WTC11 (cell line): Measurements from ENCODE around the gene FGF21. TPM values are rescaled to one million over a fixed set of nuclear protein-coding genes. Genes with fewer than 3 reads are reported as not detected.
A peak's percentile ranks its signal among the peaks of the same experiment; 100 is the strongest.

Experiments
- CBFB ChIP-seq: sonication (generic); formaldehyde crosslinking; IDR thresholded peaks from 2 replicates; pipeline ENCODE4 v1.8.1; 2022; ENCODE audit warnings: mild to moderate bottlenecking, low read depth, missing genetic modification reagents
- ESRRA ChIP-seq: sonication (generic); formaldehyde crosslinking; IDR thresholded peaks from 2 replicates; pipeline ENCODE4 v1.8.1; 2022; ENCODE audit warnings: mild to moderate bottlenecking, missing genetic modification reagents, borderline replicate concordance
- ETV6 ChIP-seq: sonication (generic); formaldehyde crosslinking; IDR thresholded peaks from 2 replicates; pipeline ENCODE4 v1.8.1; 2022; ENCODE audit warnings: mild to moderate bottlenecking, missing genetic modification reagents
- FOXJ3 ChIP-seq: sonication (generic); formaldehyde crosslinking; IDR thresholded peaks from 2 replicates; pipeline ENCODE4 v1.9.0; 2021; ENCODE audit warnings: missing genetic modification reagents, mild to moderate bottlenecking, borderline replicate concordance
- FOXK1 ChIP-seq: sonication (generic); formaldehyde crosslinking; IDR thresholded peaks from 2 replicates; pipeline ENCODE4 v1.8.0; 2022; ENCODE audit warnings: mild to moderate bottlenecking, moderate library complexity, missing genetic modification reagents
- GTF2I ChIP-seq: fragments of 250-450 bp; sonication (Bioruptor Pico); conservative IDR thresholded peaks from 2 replicates; pipeline ENCODE4 v1.4.0; 2021; ENCODE audit warnings: mild to moderate bottlenecking
- MXD4 ChIP-seq: fragments of 250-450 bp; sonication (Bioruptor Pico); IDR thresholded peaks from 2 replicates; pipeline ENCODE4 v1.8.0; 2021; ENCODE audit warnings: mild to moderate bottlenecking, moderate library complexity, borderline replicate concordance
- MYBL2 ChIP-seq: sonication (generic); formaldehyde crosslinking; IDR thresholded peaks from 2 replicates; pipeline ENCODE4 v1.8.1; 2023; ENCODE audit warnings: mild to moderate bottlenecking, moderate library complexity, missing genetic modification reagents
- NFYB ChIP-seq: sonication (generic); formaldehyde crosslinking; conservative IDR thresholded peaks from 2 replicates; pipeline ENCODE4 v1.8.0; 2022; ENCODE audit warnings: low read depth, missing genetic modification reagents
- NR1H2 ChIP-seq: sonication (generic); formaldehyde crosslinking; IDR thresholded peaks from 2 replicates; pipeline ENCODE4 v1.9.0; 2021; ENCODE audit warnings: mild to moderate bottlenecking, moderate library complexity, missing genetic modification reagents
- NR2C2 ChIP-seq: sonication (generic); formaldehyde crosslinking; IDR thresholded peaks from 2 replicates; pipeline ENCODE4 v1.8.0; 2022; ENCODE audit warnings: mild to moderate bottlenecking, missing genetic modification reagents
- NR3C1 ChIP-seq: sonication (generic); formaldehyde crosslinking; conservative IDR thresholded peaks from 2 replicates; pipeline ENCODE4 v1.8.1; 2023; ENCODE audit warnings: low read depth, mild to moderate bottlenecking, missing genetic modification reagents
- OVOL2 ChIP-seq: fragments of 250-450 bp; sonication (Bioruptor Pico); IDR thresholded peaks from 2 replicates; pipeline ENCODE4 v1.9.0; 2021; ENCODE audit warnings: mild to moderate bottlenecking, borderline replicate concordance
- RORB ChIP-seq: fragments of 250-450 bp; sonication (Bioruptor Pico); IDR thresholded peaks from 2 replicates; pipeline ENCODE4 v1.9.0; 2021; ENCODE audit warnings: mild to moderate bottlenecking
- TEAD1 ChIP-seq: sonication (generic); formaldehyde crosslinking; IDR thresholded peaks from 2 replicates; pipeline ENCODE4 v1.8.0; 2022; ENCODE audit warnings: mild to moderate bottlenecking, missing genetic modification reagents
- TEAD4 ChIP-seq: sonication (generic); formaldehyde crosslinking; IDR thresholded peaks from 2 replicates; pipeline ENCODE4 v1.8.0; 2022; ENCODE audit warnings: mild to moderate bottlenecking, missing genetic modification reagents
- ZNF396 ChIP-seq: fragments of 250-450 bp; sonication (Bioruptor Pico); IDR thresholded peaks from 2 replicates; pipeline ENCODE4 v1.8.0; 2021; ENCODE audit warnings: mild to moderate bottlenecking, moderate library complexity, borderline replicate concordance
- ZNF671 ChIP-seq: fragments of 250-450 bp; sonication (Bioruptor Pico); IDR thresholded peaks from 2 replicates; pipeline ENCODE4 v1.8.0; 2021; ENCODE audit warnings: mild to moderate bottlenecking
- total RNA-seq: library from RNA; stranded (reverse); gene quantifications from 3 replicates; pipeline ENCODE4 v1.2.3, GENCODE V29; 2021
- TF ChIP-seq, protein P1 (sequence below): fragments of 250-450 bp; sonication (Bioruptor Pico); IDR thresholded peaks from 2 replicates; pipeline ENCODE4 v1.9.0; 2021; ENCODE audit warnings: mild to moderate bottlenecking, borderline replicate concordance
- TF ChIP-seq, protein P2 (sequence below): sonication (generic); formaldehyde crosslinking; IDR thresholded peaks from 2 replicates; pipeline ENCODE4 v1.8.0; 2023; ENCODE audit warnings: mild to moderate bottlenecking, missing genetic modification reagents
- TF ChIP-seq, protein P3 (sequence below): sonication (generic); formaldehyde crosslinking; IDR thresholded peaks from 2 replicates; pipeline ENCODE4 v1.8.0; 2022; ENCODE audit warnings: mild to moderate bottlenecking, missing genetic modification reagents
- TF ChIP-seq, protein P4 (sequence below): fragments of 250-450 bp; sonication (Bioruptor Pico); conservative IDR thresholded peaks from 2 replicates; pipeline ENCODE4 v1.9.0; 2021; ENCODE audit warnings: mild to moderate bottlenecking
- TF ChIP-seq, protein P5 (sequence below): sonication (generic); formaldehyde crosslinking; IDR thresholded peaks from 2 replicates; pipeline ENCODE4 v1.8.1; 2023; ENCODE audit warnings: mild to moderate bottlenecking, moderate library complexity, missing genetic modification reagents
- TF ChIP-seq, protein P6 (sequence below): sonication (generic); formaldehyde crosslinking; IDR thresholded peaks from 2 replicates; pipeline ENCODE4 v1.8.1; 2022; ENCODE audit warnings: low read depth, mild to moderate bottlenecking, moderate library complexity, missing genetic modification reagents, borderline replicate concordance
- TF ChIP-seq, protein P7 (sequence below): sonication (generic); formaldehyde crosslinking; IDR thresholded peaks from 2 replicates; pipeline ENCODE4 v1.8.0; 2022; ENCODE audit warnings: mild to moderate bottlenecking, missing genetic modification reagents
- TF ChIP-seq, protein P8 (sequence below): fragments of 250-450 bp; sonication (Bioruptor Pico); IDR thresholded peaks from 2 replicates; pipeline ENCODE4 v2.1.2; 2022; ENCODE audit warnings: mild to moderate bottlenecking, moderate library complexity

Gene FGF21
- total RNA-seq, 1 experiment from 2014 or later: 0.26 TPM

DNA sequence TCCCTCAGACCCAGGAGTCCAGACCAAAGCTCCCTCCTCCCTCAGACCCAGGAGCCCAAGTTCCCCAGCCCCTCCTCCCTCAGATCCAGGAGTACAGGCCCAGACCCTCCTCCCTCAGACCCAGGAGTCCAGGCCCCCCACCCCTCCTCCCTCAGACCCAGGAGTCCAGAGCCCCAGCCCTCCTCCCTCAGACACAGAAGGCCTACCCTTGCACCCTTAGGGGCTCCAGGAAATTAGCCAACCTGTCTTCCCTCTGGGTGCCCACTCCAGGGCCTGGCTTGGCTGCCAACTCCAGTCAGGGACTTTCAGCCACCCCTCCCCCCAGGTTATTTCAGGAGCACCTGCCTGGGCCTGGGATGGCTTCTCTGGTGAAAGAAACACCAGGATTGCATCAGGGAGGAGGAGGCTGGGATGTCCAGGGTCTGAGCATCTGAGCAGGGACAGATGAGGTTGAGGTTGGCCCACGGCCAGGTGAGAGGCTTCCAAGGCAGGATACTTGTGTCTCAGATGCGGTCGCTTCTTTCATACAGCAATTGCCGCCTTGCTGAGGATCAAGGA lies at the start of gene FGF21 (continued):
- TF ChIP-seq, protein P1, sequence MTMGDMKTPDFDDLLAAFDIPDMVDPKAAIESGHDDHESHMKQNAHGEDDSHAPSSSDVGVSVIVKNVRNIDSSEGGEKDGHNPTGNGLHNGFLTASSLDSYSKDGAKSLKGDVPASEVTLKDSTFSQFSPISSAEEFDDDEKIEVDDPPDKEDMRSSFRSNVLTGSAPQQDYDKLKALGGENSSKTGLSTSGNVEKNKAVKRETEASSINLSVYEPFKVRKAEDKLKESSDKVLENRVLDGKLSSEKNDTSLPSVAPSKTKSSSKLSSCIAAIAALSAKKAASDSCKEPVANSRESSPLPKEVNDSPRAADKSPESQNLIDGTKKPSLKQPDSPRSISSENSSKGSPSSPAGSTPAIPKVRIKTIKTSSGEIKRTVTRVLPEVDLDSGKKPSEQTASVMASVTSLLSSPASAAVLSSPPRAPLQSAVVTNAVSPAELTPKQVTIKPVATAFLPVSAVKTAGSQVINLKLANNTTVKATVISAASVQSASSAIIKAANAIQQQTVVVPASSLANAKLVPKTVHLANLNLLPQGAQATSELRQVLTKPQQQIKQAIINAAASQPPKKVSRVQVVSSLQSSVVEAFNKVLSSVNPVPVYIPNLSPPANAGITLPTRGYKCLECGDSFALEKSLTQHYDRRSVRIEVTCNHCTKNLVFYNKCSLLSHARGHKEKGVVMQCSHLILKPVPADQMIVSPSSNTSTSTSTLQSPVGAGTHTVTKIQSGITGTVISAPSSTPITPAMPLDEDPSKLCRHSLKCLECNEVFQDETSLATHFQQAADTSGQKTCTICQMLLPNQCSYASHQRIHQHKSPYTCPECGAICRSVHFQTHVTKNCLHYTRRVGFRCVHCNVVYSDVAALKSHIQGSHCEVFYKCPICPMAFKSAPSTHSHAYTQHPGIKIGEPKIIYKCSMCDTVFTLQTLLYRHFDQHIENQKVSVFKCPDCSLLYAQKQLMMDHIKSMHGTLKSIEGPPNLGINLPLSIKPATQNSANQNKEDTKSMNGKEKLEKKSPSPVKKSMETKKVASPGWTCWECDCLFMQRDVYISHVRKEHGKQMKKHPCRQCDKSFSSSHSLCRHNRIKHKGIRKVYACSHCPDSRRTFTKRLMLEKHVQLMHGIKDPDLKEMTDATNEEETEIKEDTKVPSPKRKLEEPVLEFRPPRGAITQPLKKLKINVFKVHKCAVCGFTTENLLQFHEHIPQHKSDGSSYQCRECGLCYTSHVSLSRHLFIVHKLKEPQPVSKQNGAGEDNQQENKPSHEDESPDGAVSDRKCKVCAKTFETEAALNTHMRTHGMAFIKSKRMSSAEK: no peak
- TF ChIP-seq OVOL2 (CRISPR knock-in tag) (no peak), ZNF396 (CRISPR knock-in tag) (no peak), GTF2I (CRISPR knock-in tag) (no peak), TEAD4 (CRISPR knock-in tag) (no peak), NR3C1 (CRISPR knock-in tag) (no peak), ZNF671 (CRISPR knock-in tag) (no peak), ESRRA (CRISPR knock-in tag) (no peak), MYBL2 (no peak), FOXK1 (CRISPR knock-in tag) (no peak), NR2C2 (CRISPR knock-in tag) (no peak), MXD4 (CRISPR knock-in tag) (no peak), NR1H2 (no peak), FOXJ3 (no peak), RORB (CRISPR knock-in tag) (no peak), NFYB (CRISPR knock-in tag) (no peak), ETV6 (CRISPR knock-in tag) (no peak), TEAD1 (no peak), CBFB (CRISPR knock-in tag) (no peak)
- TF ChIP-seq, protein P2, sequence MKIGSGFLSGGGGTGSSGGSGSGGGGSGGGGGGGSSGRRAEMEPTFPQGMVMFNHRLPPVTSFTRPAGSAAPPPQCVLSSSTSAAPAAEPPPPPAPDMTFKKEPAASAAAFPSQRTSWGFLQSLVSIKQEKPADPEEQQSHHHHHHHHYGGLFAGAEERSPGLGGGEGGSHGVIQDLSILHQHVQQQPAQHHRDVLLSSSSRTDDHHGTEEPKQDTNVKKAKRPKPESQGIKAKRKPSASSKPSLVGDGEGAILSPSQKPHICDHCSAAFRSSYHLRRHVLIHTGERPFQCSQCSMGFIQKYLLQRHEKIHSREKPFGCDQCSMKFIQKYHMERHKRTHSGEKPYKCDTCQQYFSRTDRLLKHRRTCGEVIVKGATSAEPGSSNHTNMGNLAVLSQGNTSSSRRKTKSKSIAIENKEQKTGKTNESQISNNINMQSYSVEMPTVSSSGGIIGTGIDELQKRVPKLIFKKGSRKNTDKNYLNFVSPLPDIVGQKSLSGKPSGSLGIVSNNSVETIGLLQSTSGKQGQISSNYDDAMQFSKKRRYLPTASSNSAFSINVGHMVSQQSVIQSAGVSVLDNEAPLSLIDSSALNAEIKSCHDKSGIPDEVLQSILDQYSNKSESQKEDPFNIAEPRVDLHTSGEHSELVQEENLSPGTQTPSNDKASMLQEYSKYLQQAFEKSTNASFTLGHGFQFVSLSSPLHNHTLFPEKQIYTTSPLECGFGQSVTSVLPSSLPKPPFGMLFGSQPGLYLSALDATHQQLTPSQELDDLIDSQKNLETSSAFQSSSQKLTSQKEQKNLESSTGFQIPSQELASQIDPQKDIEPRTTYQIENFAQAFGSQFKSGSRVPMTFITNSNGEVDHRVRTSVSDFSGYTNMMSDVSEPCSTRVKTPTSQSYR (CRISPR knock-in tag): peak; percentile 73; the same call in 1 of the 2 replicates
- TF ChIP-seq, protein P3, sequence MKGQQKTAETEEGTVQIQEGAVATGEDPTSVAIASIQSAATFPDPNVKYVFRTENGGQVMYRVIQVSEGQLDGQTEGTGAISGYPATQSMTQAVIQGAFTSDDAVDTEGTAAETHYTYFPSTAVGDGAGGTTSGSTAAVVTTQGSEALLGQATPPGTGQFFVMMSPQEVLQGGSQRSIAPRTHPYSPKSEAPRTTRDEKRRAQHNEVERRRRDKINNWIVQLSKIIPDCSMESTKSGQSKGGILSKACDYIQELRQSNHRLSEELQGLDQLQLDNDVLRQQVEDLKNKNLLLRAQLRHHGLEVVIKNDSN (CRISPR knock-in tag): no peak
- TF ChIP-seq, protein P4, sequence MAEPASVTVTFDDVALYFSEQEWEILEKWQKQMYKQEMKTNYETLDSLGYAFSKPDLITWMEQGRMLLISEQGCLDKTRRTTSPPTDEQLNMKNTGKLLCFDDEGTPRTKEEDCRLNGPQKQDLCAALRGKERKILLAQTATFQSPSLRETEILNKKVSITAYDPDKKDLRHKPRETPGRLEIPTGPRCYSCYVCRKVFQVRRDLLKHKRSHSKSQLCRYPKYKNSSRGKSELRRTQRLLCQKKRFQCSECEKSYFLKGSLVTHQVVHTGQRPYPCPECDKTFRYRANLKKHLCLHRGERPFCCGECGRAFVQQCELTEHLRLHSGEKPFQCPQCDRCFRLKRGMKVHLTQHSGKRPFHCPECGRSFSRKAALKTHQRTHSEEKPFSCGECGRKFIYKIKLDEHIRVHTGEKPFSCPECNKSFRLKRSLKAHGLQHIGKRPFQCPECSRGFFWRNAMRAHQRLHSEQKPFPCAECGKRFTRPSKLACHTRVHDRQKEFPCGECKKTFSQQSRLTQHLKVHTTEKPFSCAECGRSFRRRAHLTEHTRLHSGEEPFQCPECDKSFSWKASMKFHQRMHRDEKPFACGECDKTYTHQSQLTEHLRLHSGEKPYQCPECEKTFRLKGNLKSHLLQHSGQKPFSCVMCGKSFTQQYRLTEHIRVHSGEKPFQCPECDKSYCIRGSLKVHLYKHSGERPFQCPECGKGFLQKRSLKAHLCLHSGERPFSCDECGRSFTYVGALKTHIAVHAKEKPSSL: no peak
- TF ChIP-seq, protein P5, sequence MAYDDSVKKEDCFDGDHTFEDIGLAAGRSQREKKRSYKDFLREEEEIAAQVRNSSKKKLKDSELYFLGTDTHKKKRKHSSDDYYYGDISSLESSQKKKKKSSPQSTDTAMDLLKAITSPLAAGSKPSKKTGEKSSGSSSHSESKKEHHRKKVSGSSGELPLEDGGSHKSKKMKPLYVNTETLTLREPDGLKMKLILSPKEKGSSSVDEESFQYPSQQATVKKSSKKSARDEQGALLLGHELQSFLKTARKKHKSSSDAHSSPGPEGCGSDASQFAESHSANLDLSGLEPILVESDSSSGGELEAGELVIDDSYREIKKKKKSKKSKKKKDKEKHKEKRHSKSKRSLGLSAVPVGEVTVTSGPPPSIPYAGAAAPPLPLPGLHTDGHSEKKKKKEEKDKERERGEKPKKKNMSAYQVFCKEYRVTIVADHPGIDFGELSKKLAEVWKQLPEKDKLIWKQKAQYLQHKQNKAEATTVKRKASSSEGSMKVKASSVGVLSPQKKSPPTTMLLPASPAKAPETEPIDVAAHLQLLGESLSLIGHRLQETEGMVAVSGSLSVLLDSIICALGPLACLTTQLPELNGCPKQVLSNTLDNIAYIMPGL (CRISPR knock-in tag): no peak
- TF ChIP-seq, protein P6, sequence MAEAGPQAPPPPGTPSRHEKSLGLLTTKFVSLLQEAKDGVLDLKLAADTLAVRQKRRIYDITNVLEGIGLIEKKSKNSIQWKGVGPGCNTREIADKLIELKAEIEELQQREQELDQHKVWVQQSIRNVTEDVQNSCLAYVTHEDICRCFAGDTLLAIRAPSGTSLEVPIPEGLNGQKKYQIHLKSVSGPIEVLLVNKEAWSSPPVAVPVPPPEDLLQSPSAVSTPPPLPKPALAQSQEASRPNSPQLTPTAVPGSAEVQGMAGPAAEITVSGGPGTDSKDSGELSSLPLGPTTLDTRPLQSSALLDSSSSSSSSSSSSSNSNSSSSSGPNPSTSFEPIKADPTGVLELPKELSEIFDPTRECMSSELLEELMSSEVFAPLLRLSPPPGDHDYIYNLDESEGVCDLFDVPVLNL (CRISPR knock-in tag): no peak
- TF ChIP-seq, protein P7, sequence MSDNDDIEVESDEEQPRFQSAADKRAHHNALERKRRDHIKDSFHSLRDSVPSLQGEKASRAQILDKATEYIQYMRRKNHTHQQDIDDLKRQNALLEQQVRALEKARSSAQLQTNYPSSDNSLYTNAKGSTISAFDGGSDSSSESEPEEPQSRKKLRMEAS (CRISPR knock-in tag): peak; percentile 69; the same call in 1 of the 2 replicates
- TF ChIP-seq, protein P8, sequence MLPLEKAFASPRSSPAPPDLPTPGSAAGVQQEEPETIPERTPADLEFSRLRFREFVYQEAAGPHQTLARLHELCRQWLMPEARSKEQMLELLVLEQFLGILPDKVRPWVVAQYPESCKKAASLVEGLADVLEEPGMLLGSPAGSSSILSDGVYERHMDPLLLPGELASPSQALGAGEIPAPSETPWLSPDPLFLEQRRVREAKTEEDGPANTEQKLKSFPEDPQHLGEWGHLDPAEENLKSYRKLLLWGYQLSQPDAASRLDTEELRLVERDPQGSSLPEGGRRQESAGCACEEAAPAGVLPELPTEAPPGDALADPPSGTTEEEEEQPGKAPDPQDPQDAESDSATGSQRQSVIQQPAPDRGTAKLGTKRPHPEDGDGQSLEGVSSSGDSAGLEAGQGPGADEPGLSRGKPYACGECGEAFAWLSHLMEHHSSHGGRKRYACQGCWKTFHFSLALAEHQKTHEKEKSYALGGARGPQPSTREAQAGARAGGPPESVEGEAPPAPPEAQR (CRISPR knock-in tag): no peak
